ENCODE results near the gene ST8SIA2.

The ST8SIA2 gene

GRCh38 chr15:92393071-92393979, at the start of gene ST8SIA2:
Gene ST8SIA2, plus strand, starts transcription at chr15:92393881. Its CDS starts 184 bp downstream, at chr15:92394065.
- TF ChIP-seq GATA1 (IDR thresholded peaks at IDR 0.05; ENCODE audit: low read depth, low read length): no peak
- TF ChIP-seq POLR2A (IDR thresholded peaks at IDR 0.05; ENCODE audit: low read length): no peak

GRCh38 chr15:92343924-92344643, 49.6 kb upstream of the ST8SIA2 start:
- DNase-seq: no peak
- TF ChIP-seq POLR2A (IDR thresholded peaks at IDR 0.05; ENCODE audit: low read length): no peak
- no peak for TF ChIP-seq GATA1 (IDR thresholded peaks at IDR 0.05; ENCODE audit: low read depth, low read length)

More at GRCh38 chr15:92393071-92393979, at the start of gene ST8SIA2:
- DNase-seq: no peak

- TF ChIP-seq POLR2A (IDR thresholded peaks at IDR 0.05; ENCODE audit: low read length) (no peak), GATA1 (IDR thresholded peaks at IDR 0.05; ENCODE audit: low read depth, low read length) (no peak)
- no peak for DNase-seq
These were observed 47.6 kb upstream of the ST8SIA2 start for GRCh38 chr15:92346063-92346462.

- no peak for TF ChIP-seq GATA1 (IDR thresholded peaks at IDR 0.05; ENCODE audit: low read depth, low read length)
- TF ChIP-seq POLR2A (IDR thresholded peaks at IDR 0.05; ENCODE audit: low read length): no peak
These were observed 38.4 kb upstream of the ST8SIA2 start for GRCh38 chr15:92355307-92355706.

GRCh38 chr15:92361321-92362000, 32.2 kb upstream of the ST8SIA2 start:
- TF ChIP-seq GATA1 (IDR thresholded peaks at IDR 0.05; ENCODE audit: low read depth, low read length) (no peak), POLR2A (IDR thresholded peaks at IDR 0.05; ENCODE audit: low read length) (no peak)
- DNase-seq: no peak

More at GRCh38 chr15:92355307-92355706, 38.4 kb upstream of the ST8SIA2 start:
- no peak for DNase-seq

- TF ChIP-seq POLR2A (IDR thresholded peaks at IDR 0.05; ENCODE audit: low read length) (no peak), GATA1 (IDR thresholded peaks at IDR 0.05; ENCODE audit: low read depth, low read length) (no peak)
- DNase-seq: no peak
These were observed 31.7 kb upstream of the ST8SIA2 start for GRCh38 chr15:92362001-92362350.

- no peak for DNase-seq
- TF ChIP-seq GATA1 (IDR thresholded peaks at IDR 0.05; ENCODE audit: low read depth, low read length) (no peak), POLR2A (IDR thresholded peaks at IDR 0.05; ENCODE audit: low read length) (no peak)
These were observed 28.6 kb upstream of the ST8SIA2 start for GRCh38 chr15:92365084-92365483.

- DNase-seq: no peak
- TF ChIP-seq GATA1 (IDR thresholded peaks at IDR 0.05; ENCODE audit: low read depth, low read length) (no peak), POLR2A (IDR thresholded peaks at IDR 0.05; ENCODE audit: low read length) (no peak)
These were observed 27.8 kb upstream of the ST8SIA2 start for GRCh38 chr15:92365906-92366305.

GRCh38 chr15:92366381-92366780, 27.3 kb upstream of the ST8SIA2 start:
- no peak for DNase-seq
- TF ChIP-seq GATA1 (IDR thresholded peaks at IDR 0.05; ENCODE audit: low read depth, low read length): no peak
- TF ChIP-seq POLR2A (IDR thresholded peaks at IDR 0.05; ENCODE audit: low read length): no peak

- DNase-seq: no peak
- TF ChIP-seq POLR2A (IDR thresholded peaks at IDR 0.05; ENCODE audit: low read length) (no peak), GATA1 (IDR thresholded peaks at IDR 0.05; ENCODE audit: low read depth, low read length) (no peak)
These were observed 18.6 kb upstream of the ST8SIA2 start for GRCh38 chr15:92375057-92375456.

GRCh38 chr15:92376109-92376508, 17.6 kb upstream of the ST8SIA2 start:
- DNase-seq: no peak
- TF ChIP-seq POLR2A (IDR thresholded peaks at IDR 0.05; ENCODE audit: low read length) (no peak), GATA1 (IDR thresholded peaks at IDR 0.05; ENCODE audit: low read depth, low read length) (no peak)

- no peak for DNase-seq
- TF ChIP-seq POLR2A (IDR thresholded peaks at IDR 0.05; ENCODE audit: low read length) (no peak), GATA1 (IDR thresholded peaks at IDR 0.05; ENCODE audit: low read depth, low read length) (no peak)
These were observed 16.4 kb upstream of the ST8SIA2 start for GRCh38 chr15:92377083-92377789.

All from erythroblast (primary cell).